Measurements from ENCODE around the gene SEBOX. TPM values are rescaled to one million over a fixed set of nuclear protein-coding genes. Genes with fewer than 3 reads are reported as not detected.
"Not testable (repeated sequence)": the region's sequence is repeated elsewhere in the genome, so short reads cannot be mapped to it uniquely, and the experiment has no call there.

The SEBOX gene
- polyA plus RNA-seq, 3 donors, result not detected

DNA sequence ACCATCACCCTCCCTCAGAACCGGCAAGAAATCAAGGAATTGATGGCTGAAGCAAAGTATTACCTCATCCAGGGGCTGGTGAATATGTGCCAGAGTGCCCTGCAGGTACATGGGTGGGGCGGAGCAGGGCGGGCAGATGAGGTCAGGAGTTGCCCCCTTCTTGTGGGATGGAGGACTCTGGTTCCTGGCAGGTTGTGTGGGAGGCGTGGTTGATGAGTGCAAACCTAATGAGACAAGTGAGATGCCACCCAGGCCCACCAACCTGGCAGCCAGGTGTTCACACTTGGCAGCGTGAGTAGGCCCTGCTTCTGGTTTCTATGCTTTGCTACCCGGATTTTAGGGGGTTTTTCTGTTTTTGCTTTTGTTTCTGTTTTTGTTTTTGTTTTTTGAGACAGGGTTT lies 24.6 kb downstream of the SEBOX start:
- Histone ChIP-seq H3K27me3 (ENCODE audit: control insufficient read depth in 2 of 2, insufficient read depth in 2 of 2, low read length in 2 of 2) (no peaks in the 10 kb centered on the region), H3K4me2 (replicated peaks; ENCODE audit: extremely low read depth, low read length, poor library complexity, severe bottlenecking) (no peak overlapping the region), H3K9ac (ENCODE audit: insufficient read depth, low read length, poor library complexity, severe bottlenecking) (no peak overlapping the region), H3K9me3 (replicated peaks in 1 of 2; ENCODE audit: control insufficient read depth in 1 of 2, insufficient read depth in 1 of 2, low read length in 2 of 2) (no peaks in the 10 kb centered on the region), H3K4me1 (ENCODE audit: control insufficient read depth in 1 of 2, insufficient read depth in 2 of 2, low read length in 2 of 2) (peaks cover 10 to 14% of the 10 kb centered on the region in 2 donors), H3K27ac (ENCODE audit: low read depth in 1 of 2, low read length in 2 of 2) (no peak overlapping the region), H4K20me1 (ENCODE audit: insufficient read depth, low read length) (peaks cover 13% of the 10 kb centered on the region), H3K4me3 (replicated peaks in 1 of 3; ENCODE audit: low read depth in 2 of 3, low read length in 3 of 3) (no peak overlapping the region), H2AFZ (ENCODE audit: insufficient read depth, low read depth, low read length, poor library complexity, severe bottlenecking) (no peak overlapping the region), H3K36me3 (replicated peaks in 1 of 2; ENCODE audit: control insufficient read depth in 1 of 2, insufficient read depth in 2 of 2, low read length in 2 of 2) (peaks cover 52 to 59% of the 10 kb centered on the region in 2 donors), H3K79me2 (ENCODE audit: insufficient read depth, low read length) (peaks cover 32% of the 10 kb centered on the region)
- peaks cover 60 to 61% of the 10 kb centered on the region in 2 donors for H3K36me3 Mint-ChIP-seq
- intact Hi-C loops (cut with micrococcal nuclease), result no loop called here
- peaks cover 0 to 2% (median 0%) of the 10 kb centered on the region in 3 donors for H3K27me3 Mint-ChIP-seq (ENCODE audit: low read depth in 3 of 3)
- peak overlapping the region in 3 of 7 donors; percentile 33 to 38 (median 36) for H3K27ac Mint-ChIP-seq
- peaks cover 16% of the 10 kb centered on the region for H3K4me1 Mint-ChIP-seq
- no peak overlapping the region for H3K4me3 Mint-ChIP-seq
- TF ChIP-seq, protein P1, sequence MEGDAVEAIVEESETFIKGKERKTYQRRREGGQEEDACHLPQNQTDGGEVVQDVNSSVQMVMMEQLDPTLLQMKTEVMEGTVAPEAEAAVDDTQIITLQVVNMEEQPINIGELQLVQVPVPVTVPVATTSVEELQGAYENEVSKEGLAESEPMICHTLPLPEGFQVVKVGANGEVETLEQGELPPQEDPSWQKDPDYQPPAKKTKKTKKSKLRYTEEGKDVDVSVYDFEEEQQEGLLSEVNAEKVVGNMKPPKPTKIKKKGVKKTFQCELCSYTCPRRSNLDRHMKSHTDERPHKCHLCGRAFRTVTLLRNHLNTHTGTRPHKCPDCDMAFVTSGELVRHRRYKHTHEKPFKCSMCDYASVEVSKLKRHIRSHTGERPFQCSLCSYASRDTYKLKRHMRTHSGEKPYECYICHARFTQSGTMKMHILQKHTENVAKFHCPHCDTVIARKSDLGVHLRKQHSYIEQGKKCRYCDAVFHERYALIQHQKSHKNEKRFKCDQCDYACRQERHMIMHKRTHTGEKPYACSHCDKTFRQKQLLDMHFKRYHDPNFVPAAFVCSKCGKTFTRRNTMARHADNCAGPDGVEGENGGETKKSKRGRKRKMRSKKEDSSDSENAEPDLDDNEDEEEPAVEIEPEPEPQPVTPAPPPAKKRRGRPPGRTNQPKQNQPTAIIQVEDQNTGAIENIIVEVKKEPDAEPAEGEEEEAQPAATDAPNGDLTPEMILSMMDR (IDR thresholded peaks at IDR 0.05), result no peak
- no peaks in the 10 kb centered on the region for H3K9me3 Mint-ChIP-seq
- WGBS (ENCODE audit: insufficient coverage), result 100% methylated on average over 4 of the region's 6 CpGs
- DNase-seq, result no peak

GRCh38 chr17:28339431-28339830 lies 25.6 kb downstream of the SEBOX start:
- H3K4me1 Mint-ChIP-seq, result peaks cover 22% of the 10 kb centered on the region
- TF ChIP-seq, protein P1 (IDR thresholded peaks at IDR 0.05), result no peak
- Histone ChIP-seq H3K4me3 (replicated peaks in 1 of 3; ENCODE audit: low read depth in 2 of 3, low read length in 3 of 3) (no peak overlapping the region), H2AFZ (ENCODE audit: insufficient read depth, low read depth, low read length, poor library complexity, severe bottlenecking) (no peak overlapping the region), H3K36me3 (replicated peaks in 1 of 2; ENCODE audit: control insufficient read depth in 1 of 2, insufficient read depth in 2 of 2, low read length in 2 of 2) (peaks cover 42 to 50% of the 10 kb centered on the region in 2 donors), H4K20me1 (ENCODE audit: insufficient read depth, low read length) (peaks cover 13% of the 10 kb centered on the region), H3K4me1 (ENCODE audit: control insufficient read depth in 1 of 2, insufficient read depth in 2 of 2, low read length in 2 of 2) (peaks cover 16 to 21% of the 10 kb centered on the region in 2 donors), H3K9ac (ENCODE audit: insufficient read depth, low read length, poor library complexity, severe bottlenecking) (no peak overlapping the region), H3K27ac (ENCODE audit: low read depth in 1 of 2, low read length in 2 of 2) (no peak overlapping the region), H3K9me3 (replicated peaks in 1 of 2; ENCODE audit: control insufficient read depth in 1 of 2, insufficient read depth in 1 of 2, low read length in 2 of 2) (no peaks in the 10 kb centered on the region), H3K79me2 (ENCODE audit: insufficient read depth, low read length) (peaks cover 40% of the 10 kb centered on the region), H3K27me3 (ENCODE audit: control insufficient read depth in 2 of 2, insufficient read depth in 2 of 2, low read length in 2 of 2) (no peaks in the 10 kb centered on the region), H3K4me2 (replicated peaks; ENCODE audit: extremely low read depth, low read length, poor library complexity, severe bottlenecking) (no peak overlapping the region)
- H3K27me3 Mint-ChIP-seq (ENCODE audit: low read depth in 3 of 3), result peaks cover 0 to 2% (median 0%) of the 10 kb centered on the region in 3 donors
- WGBS (ENCODE audit: insufficient coverage), result 97% methylated on average over 8 of the region's 15 CpGs
- intact Hi-C loops (cut with micrococcal nuclease), result loop anchor here in 1 of 2 donors (5.0 to 10.0 kb wide), 3 partner anchors 235 to 613 kb away; partner anchors contain the start of genes ALDOC, NLK, PHF12 and PIGS
- peaks cover 51 to 53% of the 10 kb centered on the region in 2 donors for H3K36me3 Mint-ChIP-seq
- no peak overlapping the region for H3K4me3 Mint-ChIP-seq
- H3K9me3 Mint-ChIP-seq, result no peaks in the 10 kb centered on the region
- no peak for DNase-seq
- no peak overlapping the region for H3K27ac Mint-ChIP-seq

GRCh38 chr17:28338769-28339212 lies 26.2 kb downstream of the SEBOX start:
- intact Hi-C loops (cut with micrococcal nuclease), result loop anchor here in 1 of 2 donors (5.0 to 10.0 kb wide), 3 partner anchors 236 to 614 kb away; partner anchors contain the start of genes ALDOC, NLK, PHF12 and PIGS
- not testable (repeated sequence) for DNase-seq; H3K27me3 Mint-ChIP-seq (ENCODE audit: low read depth in 3 of 3); H3K9me3 Mint-ChIP-seq; H3K9ac ChIP-seq (ENCODE audit: insufficient read depth, low read length, poor library complexity, severe bottlenecking); H3K4me3 Mint-ChIP-seq; H3K9me3 ChIP-seq (replicated peaks in 1 of 2; ENCODE audit: control insufficient read depth in 1 of 2, insufficient read depth in 1 of 2, low read length in 2 of 2); H2AFZ ChIP-seq (ENCODE audit: insufficient read depth, low read depth, low read length, poor library complexity, severe bottlenecking); H3K4me2 ChIP-seq (replicated peaks; ENCODE audit: extremely low read depth, low read length, poor library complexity, severe bottlenecking); H3K27me3 ChIP-seq (ENCODE audit: control insufficient read depth in 2 of 2, insufficient read depth in 2 of 2, low read length in 2 of 2); H3K27ac ChIP-seq (ENCODE audit: low read depth in 1 of 2, low read length in 2 of 2); H3K4me3 ChIP-seq (replicated peaks in 1 of 3; ENCODE audit: low read depth in 2 of 3, low read length in 3 of 3)
- Mint-ChIP-seq H3K27ac (peak overlapping the region in 1 of 7 donors; percentile 68), H3K4me1 (peaks cover 28% of the 10 kb centered on the region), H3K36me3 (peaks cover 45 to 47% of the 10 kb centered on the region in 2 donors)
- peaks cover 22 to 28% of the 10 kb centered on the region in 2 donors for H3K4me1 ChIP-seq (ENCODE audit: control insufficient read depth in 1 of 2, insufficient read depth in 2 of 2, low read length in 2 of 2)
- 87% methylated on average over 2 of the region's 8 CpGs for WGBS (ENCODE audit: insufficient coverage)
- peaks cover 42% of the 10 kb centered on the region for H3K79me2 ChIP-seq (ENCODE audit: insufficient read depth, low read length)
- H3K36me3 ChIP-seq (replicated peaks in 1 of 2; ENCODE audit: control insufficient read depth in 1 of 2, insufficient read depth in 2 of 2, low read length in 2 of 2), result peaks cover 36 to 43% of the 10 kb centered on the region in 2 donors
- H4K20me1 ChIP-seq (ENCODE audit: insufficient read depth, low read length), result peaks cover 13% of the 10 kb centered on the region

Data from CD14-positive monocyte (primary cell).